HG03039 (cell line): ENCODE data around the gene SPATA6.
"Not testable (repeated sequence)": the region's sequence is repeated elsewhere in the genome, so short reads cannot be mapped to it uniquely, and the experiment has no call there.

Experiments used
- ATAC-seq: cut with Tn5 transposase; IDR thresholded peaks from one replicate; pipeline ENCODE4 v1.9.1; 2021; ENCODE audit warnings: mild to moderate bottlenecking, moderate library complexity; ENCODE audit not compliant: unreplicated experiment

SPATA6 gene

DNA sequence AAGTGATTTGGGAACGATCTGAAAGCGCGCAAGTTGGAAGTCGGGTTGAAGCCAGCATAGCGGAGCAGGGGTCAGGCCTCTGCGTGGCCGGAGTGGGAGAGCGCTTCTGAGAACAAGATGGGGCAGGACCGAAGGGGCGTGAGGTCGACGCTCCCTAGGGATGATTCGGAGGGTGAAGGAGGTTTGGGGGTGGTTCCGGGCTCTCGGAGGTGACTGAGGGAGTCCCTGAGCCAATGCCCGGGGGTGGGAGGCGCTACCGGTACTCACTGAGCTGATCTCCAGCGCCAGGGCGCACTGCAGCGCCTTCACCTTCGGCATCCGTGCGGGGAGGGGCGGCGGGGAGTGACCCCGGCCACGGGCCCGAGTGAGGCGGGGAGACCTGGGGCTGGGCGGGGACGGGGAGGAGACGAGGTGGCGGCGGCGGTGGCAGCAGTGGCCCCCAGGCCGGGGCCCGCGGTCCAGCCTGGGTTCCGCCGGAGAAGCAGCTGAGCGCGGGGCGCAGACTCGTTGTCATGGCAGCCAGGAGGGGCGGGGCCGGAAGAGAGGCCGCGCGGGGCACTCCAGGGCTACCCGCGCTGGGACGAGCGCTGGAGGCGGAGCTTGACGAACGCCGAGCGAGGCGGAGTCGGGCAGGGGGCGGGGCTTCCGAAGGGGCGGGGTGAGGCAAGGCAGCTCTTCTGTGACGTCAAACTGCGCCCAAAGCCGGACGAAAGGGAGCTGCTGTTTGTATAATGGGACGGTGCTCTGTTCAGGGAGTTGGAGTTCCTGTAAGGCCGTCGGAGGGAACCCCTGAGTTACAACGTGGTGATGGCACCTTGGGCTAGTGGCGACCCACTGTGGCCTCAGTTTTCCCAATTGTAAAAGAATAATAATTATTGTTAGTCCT lies at the start of gene SPATA6:
SPATA6 (minus strand) TSS at position 514 of the 886 bp plus-strand sequence; CDS start at position 318, 196 bp downstream.
- peak; percentile 99 for ATAC-seq

DNA sequence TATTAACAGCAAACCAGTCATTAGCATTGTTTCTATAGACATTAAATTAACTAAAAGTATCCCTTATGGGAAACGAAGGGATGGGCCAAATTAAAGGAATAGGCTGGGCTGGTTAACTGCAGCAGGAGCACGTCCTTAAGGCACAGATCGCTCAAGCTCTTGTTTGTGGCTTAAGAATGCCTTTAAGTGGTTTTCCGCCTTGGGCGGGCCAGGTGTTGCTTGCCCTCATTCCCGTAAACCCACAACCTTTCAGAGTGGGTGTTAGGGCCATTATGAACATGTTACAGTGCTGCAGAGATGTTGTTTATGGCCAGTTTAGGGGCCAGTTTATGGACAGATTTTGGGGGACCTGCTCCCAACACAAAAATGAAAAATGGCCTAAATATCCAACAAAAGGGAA lies 47.9 kb upstream of the SPATA6 start:
- ATAC-seq, result not testable (repeated sequence)

DNA sequence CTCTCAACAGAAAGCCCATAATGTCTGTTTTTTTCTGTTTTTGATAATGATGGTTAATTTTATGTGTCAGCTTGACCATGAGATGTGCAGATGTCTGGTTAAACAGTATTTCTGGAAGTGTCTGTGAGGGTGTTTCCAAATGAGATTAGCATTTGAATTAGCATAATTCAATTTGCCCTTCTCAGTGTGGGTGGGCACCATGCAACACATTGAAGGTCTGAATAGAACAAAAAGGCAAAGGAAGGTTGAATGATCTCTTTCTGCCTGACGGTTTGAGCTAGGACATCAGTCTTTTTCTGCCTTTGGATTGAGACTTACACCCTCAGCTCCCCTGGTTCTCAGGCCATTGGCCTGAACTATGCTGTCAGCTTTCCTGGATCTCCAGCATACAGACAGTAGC lies 34.9 kb upstream of the SPATA6 start:
- ATAC-seq, result no peak

DNA sequence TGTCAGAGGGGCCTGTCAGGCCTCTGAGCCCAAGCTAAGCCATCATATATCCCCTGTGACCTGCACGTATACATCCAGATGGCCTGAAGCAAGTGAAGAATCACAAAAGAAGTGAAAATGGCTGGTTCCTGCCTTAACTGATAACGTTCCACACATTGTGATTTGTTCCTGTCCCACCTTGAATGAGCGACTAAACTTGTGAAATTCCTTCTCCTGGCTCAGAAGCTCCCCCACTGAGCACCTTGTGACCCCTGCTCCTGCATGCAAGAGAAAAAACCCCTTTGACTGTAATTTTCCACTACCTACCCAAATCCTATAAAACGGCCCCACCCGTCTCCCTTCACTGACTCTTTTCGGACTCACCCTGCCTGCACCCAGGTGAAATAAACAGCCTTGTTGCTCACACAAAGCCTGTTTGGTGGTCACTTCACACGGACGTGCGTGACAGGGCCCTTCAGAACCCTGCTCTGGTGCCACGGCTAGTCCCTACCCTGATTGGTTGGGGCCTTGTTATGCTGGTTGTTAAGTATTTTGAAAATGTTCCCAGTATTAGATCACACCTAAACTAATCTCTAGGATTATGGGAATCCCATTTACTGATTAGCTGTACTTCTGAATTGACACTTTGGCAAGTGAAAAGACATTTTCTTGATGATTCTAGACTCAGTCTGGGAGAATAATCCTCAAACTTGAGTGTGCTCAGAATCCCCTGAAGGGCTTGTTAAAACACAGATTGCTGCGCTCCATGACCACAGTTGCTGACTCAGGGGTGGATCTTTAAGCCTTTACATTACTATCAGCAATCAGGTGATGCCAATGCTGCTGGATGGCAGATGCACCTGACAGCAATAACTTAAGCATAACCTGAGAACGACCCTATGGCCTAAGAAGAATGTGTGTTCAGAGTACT lies 28.8 kb upstream of the SPATA6 start:
- ATAC-seq, result no peak

DNA sequence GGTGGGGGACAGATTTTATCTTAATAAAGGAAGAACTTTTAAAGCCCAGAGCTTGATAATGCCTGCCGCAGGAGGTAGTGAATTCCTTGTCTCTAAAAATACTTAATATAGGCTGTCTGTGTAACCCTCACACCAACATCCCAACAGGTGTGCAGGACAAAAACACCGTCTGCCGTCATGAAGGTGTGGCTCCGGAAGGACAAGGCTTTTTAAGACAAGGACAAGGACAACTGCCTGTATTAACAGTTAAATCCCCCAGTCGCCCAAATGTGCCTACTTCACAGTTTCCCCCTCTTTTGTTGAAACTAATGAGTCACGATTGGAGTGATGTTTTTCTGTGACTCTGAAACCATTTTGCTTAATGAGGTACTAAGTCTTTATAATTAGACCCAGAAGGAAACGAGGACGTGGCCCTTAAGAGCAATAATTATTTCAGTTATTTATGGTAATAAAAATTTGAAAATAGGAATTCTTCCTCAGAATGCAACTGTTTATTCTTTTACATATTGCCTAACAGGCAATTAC lies 27.3 kb upstream of the SPATA6 start:
- ATAC-seq, result no peak

DNA sequence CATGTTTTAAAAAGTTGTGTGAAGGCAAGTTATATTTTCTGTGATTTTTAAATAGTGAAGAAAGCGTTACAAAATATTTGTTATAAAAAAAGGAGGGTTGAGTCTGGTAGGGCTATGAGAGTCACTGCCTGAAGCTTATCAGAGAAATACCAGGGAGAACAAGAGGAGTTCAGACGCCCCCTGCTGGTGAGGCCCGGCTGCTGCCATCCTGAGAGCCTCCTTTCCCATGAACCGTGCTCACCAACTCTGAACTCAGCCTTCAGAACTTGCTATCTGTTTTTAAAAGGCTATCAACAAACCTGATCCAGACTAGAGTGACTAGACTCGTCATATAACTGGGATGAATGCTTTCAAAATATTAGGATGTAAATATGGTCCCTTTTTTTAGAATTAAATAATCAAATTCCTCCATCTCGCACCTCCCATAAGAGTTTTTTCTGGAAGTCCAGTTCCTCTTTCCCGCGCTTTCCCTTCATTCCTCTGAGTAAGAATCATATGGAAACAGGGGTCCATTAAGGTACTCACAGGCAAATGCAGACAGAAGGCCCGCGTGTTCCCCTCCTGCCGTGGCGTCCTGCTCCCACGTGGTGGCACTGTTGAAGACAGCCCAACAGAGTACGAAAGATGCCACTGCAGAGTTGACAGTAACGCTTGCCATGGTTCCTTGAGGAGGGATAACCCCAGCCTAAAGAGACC lies 26.2 kb upstream of the SPATA6 start:
- peak; percentile 75 for ATAC-seq

DNA sequence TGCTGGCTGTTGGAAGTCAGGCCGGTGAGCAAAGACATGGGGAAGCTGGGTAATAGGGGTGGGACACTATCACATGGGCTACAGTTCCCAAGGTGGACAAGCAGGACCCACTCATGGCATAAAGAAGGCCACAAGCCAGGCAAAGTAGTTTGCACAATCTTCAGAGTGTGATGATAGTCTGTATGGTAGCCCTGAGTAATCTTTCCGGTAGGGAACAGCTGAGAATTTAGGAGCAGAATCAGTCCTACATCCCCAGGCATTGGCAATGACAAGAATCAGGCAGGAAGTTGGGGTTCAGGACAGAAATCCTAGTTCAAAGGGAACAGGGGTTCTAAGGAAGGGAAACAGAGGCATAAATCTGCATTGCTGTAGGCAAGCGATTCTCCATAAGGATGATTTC lies 23.9 kb upstream of the SPATA6 start:
- ATAC-seq, result no peak

DNA sequence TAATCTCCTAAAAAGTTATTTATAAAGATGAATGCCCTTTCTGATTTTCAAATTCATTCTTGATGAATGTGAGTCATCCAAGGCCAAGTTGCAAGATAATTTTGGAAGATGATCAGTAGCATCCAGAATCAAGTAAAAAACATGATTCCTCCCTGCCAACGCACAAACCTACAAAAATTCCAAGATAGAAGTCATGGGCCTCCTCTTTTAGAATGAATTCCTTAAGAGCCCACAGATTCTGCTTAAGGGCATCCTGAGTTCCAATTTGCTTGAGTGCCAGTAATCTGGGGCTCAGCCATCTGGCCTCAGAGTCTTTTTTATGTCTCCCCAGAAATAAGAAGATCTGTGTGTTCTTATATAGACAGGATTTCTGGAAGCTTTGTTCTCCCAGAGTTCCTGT lies 23.2 kb upstream of the SPATA6 start:
- ATAC-seq, result no peak

DNA sequence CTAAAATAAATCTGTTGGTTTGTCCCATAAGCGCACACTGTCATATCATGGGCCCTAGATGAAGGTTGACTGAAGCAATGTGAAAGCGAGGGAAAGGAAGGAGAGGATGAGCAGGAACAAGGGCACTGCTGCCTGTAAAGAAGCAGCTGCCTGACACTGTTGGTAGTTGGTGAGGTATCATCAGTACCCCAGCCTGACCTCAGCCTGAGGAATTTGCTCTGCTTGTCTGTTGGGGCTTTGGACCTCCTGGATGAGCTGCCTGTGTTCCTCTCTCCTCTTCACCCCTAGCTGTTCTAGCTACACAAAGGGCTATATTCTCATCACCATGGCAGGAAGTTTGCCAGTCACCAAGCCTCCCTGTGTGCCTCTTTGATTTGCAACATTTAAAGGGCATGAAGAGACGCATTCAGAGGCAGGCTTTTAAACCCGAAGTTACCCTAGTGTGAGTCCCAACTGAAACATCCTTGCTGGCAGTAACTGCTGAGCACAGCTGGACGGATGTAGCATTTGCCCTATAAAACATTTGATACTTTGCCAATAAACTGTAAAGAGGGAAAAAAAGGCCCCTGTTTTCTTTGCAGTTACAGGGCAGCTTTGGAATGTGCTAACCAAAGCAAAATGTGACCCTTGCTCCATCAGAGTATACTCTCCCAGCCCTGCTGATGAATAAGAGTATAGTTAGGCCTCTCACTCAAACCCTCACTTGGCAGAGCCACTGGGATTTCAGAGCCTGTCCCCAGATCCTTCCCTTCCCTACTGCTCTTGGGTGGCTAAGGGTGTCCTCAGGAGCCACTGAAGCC lies 22.2 kb upstream of the SPATA6 start:
- ATAC-seq, result no peak

DNA sequence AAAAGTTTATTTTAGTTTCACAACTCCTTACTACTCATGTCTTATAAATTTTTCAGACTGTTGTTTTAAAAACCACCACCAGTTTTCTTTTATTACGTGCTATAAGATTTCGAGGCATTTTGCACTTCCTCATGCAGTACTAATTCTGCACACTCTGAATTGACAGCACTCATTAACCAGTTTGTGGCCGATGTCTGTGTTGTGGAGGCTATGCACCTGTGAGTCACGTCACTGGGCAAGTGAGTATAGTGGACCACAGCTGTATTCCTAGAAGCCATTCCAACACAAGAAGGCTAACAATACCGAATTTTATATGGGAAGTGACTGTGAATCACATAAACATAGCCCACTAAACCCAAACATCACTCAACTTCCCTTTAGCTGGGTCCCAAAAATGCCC lies 21.0 kb upstream of the SPATA6 start:
- no peak for ATAC-seq

DNA sequence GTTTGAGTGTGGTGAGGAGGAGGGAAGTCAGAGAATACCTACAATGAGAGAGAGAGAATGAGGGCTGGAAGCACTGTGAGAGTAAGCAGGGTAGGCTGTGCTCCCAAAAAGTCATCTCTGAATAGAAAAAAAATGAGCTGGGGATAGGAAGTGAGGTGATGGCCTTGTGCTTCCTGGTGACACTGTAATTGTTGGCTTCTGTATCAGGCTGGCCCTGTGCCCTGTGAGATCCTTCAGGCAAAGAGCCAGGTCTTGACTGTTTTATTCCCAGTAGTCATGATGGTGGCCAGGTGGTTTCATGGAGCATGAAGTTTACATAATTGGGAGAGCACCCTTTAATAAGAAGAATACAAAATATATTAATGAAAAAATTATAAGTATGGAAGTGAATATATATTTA lies 20.4 kb upstream of the SPATA6 start:
- ATAC-seq, result no peak

DNA sequence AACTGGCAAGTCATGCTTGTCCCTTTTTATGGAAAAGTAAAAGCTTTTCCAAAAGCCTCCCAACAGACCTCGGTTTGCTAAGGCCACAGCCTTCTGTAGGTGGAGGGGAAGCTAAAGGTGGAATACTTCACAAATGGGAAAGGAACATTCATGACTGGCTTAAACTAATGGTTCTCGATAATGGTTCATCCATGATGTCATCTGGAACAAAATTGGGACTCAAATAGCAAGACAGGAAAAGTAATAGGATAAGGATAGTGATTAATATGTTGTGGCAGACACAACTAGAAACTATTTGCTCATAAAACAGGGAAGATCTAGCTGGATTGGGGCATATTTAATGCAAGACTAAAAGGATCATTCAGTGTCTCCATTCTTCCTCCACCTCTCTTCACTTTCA lies 16.7 kb upstream of the SPATA6 start:
- no peak for ATAC-seq

DNA sequence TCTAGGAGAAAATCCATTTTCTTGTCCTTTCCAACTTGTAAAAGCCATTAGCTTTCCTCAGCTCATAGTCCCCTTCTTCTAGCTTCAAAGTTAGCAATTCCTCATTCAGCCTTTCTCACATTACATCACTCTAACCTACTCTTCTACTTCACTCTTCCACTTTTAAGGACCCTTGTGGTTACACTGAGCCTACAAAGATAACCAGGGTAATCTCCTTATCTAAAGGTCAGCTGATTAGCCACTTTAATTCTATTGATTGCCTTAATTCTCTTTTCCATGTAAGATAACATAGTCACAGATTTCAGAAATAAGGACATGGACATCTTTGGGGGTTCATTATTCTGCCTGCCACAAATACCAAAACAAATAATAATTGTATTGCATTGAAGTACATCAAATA lies 8.5 kb upstream of the SPATA6 start:
- no peak for ATAC-seq

DNA sequence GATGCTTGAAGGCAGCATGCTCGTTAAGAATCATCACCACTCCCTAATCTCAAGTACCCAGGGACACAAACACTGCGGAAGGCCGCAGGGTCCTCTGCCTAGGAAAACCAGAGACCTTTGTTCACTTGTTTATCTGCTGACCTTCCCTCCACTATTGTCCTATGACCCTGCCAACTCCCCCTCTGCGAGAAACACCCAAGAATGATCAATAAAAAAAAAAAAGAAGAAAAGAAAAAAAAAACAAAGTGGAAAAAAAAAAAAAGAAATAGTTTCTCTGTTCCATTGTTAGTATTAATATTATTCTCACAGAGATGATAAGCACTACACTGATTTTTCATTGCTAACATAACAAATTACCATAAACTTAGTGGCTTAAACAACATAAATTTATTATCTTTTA lies 8.0 kb upstream of the SPATA6 start:
- ATAC-seq, result not testable (repeated sequence)

DNA sequence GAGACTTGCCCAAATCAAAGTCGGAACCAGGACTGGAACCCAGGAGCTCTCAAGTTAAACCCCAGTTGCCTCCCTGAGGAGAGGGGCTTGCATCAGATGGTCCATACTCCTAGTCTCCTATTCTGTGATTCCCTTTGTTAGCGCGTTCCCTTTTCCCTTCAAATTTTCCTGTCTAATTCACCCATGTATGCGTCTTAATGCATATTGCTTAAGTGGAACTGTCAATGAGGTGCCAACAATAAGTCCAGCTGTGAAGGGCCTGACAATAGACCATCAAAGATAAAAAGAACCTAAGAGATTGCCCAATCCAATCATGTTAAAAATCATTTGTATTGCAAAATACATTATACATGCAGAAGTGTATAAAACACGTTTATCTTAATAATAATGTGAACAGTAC lies 634 bp upstream of the SPATA6 start:
- no peak for ATAC-seq

DNA sequence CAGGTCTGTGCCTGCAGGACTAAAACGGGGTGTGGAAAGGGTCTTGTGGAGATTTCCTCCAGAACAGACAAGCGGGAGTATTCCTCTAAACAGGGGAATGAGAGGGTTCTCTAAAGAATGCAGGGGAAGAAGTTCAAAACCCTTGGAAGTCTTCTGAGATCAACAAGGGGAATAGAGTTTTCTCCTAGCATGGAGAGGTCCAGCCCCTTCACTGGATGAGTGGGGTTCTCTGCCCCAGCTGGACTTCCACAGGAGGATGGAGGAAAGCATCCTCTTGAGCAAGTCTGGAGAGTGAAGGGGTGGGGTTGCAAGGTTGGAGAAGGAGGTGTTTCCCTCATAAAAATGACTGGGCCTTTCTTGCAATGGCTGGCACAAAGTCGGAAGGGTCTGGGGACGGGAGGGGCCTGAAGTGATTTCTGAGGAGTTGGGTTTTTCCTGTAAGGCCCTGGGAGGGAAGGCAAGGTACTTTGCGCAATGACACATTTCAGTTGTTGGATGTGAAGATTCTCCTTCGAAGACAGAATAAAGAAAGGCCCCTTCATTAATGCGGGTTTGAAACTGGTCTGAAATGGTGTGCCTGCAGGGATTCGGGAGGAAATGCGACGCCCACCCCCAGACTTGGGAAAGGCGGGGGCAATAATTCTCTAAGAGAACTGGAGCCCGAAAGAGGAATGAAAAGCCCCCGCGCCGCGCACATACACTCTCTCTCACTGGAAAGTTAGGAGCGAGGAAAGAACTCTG lies 884 bp downstream of the SPATA6 start:
- no peak for ATAC-seq

DNA sequence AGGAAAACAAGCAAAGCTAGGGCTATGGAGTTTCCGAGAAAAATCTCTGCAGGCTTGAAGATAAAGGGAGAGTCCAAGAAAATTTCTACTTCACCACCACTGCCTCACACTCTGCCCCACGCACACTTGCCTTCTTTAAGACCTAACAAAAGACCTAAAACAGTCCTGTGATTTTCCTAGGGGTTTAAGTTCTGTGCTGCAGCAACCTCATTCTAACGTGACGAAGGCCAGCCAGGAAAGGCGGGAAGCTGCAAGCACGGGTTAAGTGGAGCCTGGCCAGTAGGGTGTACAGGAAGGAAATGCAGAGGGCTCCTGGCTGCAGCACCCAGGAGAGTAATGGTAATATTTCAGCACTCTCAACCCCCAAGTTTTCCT lies 1.5 kb downstream of the SPATA6 start:
- no peak for ATAC-seq

DNA sequence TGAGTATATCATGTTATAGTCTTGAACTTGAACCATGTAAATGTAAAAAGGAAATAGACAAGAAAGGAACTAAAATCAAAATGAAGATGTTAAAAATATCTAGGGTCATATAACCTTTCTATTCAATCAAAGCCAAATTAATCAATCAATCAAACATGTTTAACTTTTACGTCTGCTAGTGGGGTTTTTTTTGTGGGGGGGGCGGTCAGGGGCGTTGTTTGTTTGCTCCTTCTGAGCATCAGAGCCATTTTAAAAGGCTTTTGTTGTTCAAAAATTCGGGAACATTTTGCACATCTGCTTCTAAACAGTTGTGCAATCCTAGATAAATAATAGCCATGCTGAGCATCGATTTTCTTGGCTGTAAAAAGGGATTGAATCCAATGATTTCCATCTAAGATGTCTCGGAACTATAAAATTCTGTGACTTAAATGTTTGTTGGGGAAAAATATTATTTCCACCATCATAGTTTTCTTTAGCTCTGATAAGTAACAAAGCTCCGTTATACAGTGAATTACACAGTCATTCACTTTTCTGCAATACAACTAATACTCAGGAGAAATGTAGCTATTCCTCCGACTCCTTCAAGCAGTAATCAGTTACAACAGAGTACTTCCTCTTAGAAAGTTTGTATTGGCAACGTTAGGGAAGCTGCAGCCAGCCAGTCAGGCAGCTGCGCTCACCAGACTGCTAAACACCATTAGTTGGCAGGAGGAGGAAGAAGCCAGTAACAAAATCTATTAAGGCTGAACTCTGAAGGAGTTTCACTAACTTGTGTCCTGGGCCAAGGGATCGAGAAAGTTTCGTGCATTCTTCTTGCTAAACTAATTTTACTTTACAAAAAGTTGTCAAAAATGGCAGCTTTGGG lies 2.2 kb downstream of the SPATA6 start:
- ATAC-seq, result no peak

DNA sequence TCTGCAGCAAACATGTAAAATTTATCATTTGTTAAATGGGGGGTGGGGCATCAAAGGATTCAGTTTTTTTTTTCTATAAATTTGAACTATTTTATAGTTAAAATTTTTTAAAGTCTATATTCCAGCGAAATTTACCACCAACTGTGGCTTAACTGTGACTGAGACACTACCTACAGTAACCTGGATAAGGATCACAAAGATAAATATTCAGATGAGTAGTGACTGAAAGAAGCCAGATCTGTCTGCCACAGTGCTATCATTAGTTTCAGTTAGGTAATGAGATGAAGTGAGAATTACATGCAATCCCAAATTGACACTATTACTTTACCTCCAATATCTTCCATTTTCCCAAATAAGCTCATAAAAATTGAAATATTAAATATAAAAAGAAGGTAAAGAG lies 5.4 kb downstream of the SPATA6 start:
- no peak for ATAC-seq
